Measurements from ENCODE around the gene CDHR2.

Gene CDHR2

GRCh38 chr5:176601901-176602482 lies 52.9 kb downstream of the CDHR2 start:
- POLR2A ChIA-PET (ENCODE audit: low non-redundant PET): no interaction called here
- TF ChIP-seq CTCF (conservative IDR thresholded peaks at IDR 0.05; ENCODE audit: low read depth): no peak
- CTCF ChIA-PET: no interaction called here
- no peak overlapping the region for H3K27ac ChIP-seq
- no peak for DNase-seq (ENCODE audit: low spot score)

GRCh38 chr5:176603091-176603490 lies 53.9 kb downstream of the CDHR2 start:
- H3K27ac ChIP-seq: no peak overlapping the region
- DNase-seq (ENCODE audit: low spot score): no peak
- ChIA-PET CTCF (interaction anchor here (0.6 kb wide), 1 partner anchor 268 kb away, joined by 3 read pairs; no protein-coding TSS in a partner anchor), POLR2A (ENCODE audit: low non-redundant PET) (no interaction called here)
- no peak for TF ChIP-seq CTCF (conservative IDR thresholded peaks at IDR 0.05; ENCODE audit: low read depth)

GRCh38 chr5:176606032-176606431 lies 56.9 kb downstream of the CDHR2 start:
- H3K27ac ChIP-seq: peak overlapping the region; percentile 53
- TF ChIP-seq CTCF (conservative IDR thresholded peaks at IDR 0.05; ENCODE audit: low read depth): no peak
- DNase-seq (ENCODE audit: low spot score): no peak
- ChIA-PET POLR2A (ENCODE audit: low non-redundant PET) (no interaction called here), CTCF (interaction anchor here (0.6 to 1.4 kb wide), 3 partner anchors 10 to 332 kb away, joined by 3 to 7 read pairs (median 4); no protein-coding TSS in a partner anchor)

- no peak for TF ChIP-seq CTCF (conservative IDR thresholded peaks at IDR 0.05; ENCODE audit: low read depth)
- no peak for DNase-seq (ENCODE audit: low spot score)
- ChIA-PET CTCF (interaction anchor here (1.3 to 1.4 kb wide), 2 partner anchors 10 to 28 kb away, joined by 4 to 7 read pairs; no protein-coding TSS in a partner anchor), POLR2A (ENCODE audit: low non-redundant PET) (no interaction called here)
- peak overlapping the region; percentile 53 for H3K27ac ChIP-seq
Measured at GRCh38 chr5:176606875-176607274, 57.7 kb downstream of the CDHR2 start.

- no peak for TF ChIP-seq CTCF (conservative IDR thresholded peaks at IDR 0.05; ENCODE audit: low read depth)
- CTCF ChIA-PET: interaction anchor here (1.0 kb wide), 1 partner anchor 161 kb away, joined by 3 read pairs; no protein-coding TSS in a partner anchor
- POLR2A ChIA-PET (ENCODE audit: low non-redundant PET): no interaction called here
- H3K27ac ChIP-seq: peak overlapping the region; percentile 13
- DNase-seq (ENCODE audit: low spot score): no peak
Measured at GRCh38 chr5:176608142-176608705, 59.1 kb downstream of the CDHR2 start.

- ChIA-PET CTCF (interaction anchor here (0.7 kb wide), 1 partner anchor 46 kb away, joined by 3 read pairs; no protein-coding TSS in a partner anchor), POLR2A (ENCODE audit: low non-redundant PET) (no interaction called here)
- no peak for TF ChIP-seq CTCF (conservative IDR thresholded peaks at IDR 0.05; ENCODE audit: low read depth)
- no peak for DNase-seq (ENCODE audit: low spot score)
- peak overlapping the region; percentile 66 for H3K27ac ChIP-seq
Measured at GRCh38 chr5:176608937-176609723, 60.0 kb downstream of the CDHR2 start.

All from RWPE1 (cell line).